IPS-11a (cell line): Measurements from ENCODE around the gene PLEKHO2.

Experiments used
- H3K4me3 ChIP-seq: one replicate; pipeline ENCODE4 v1.5.1; 2013; ENCODE audit warnings: low read depth, low read length, control low read depth

The PLEKHO2 gene

GRCh38 chr15:64891561-64891960, 49.8 kb downstream of the PLEKHO2 start:
- no peak overlapping the region for H3K4me3 ChIP-seq

- no peak overlapping the region for H3K4me3 ChIP-seq
Measured at GRCh38 chr15:64892847-64893403, 51.2 kb downstream of the PLEKHO2 start.

GRCh38 chr15:64893481-64894394, 52.0 kb downstream of the PLEKHO2 start:
- H3K4me3 ChIP-seq, result peak overlapping the region; percentile 36

- H3K4me3 ChIP-seq, result peak overlapping the region; percentile 36
Measured at GRCh38 chr15:64894395-64895056, 52.8 kb downstream of the PLEKHO2 start.

GRCh38 chr15:64895285-64896065, 53.8 kb downstream of the PLEKHO2 start:
- H3K4me3 ChIP-seq, result no peak overlapping the region

GRCh38 chr15:64896371-64897069, 54.8 kb downstream of the PLEKHO2 start:
- H3K4me3 ChIP-seq, result no peak overlapping the region

- H3K4me3 ChIP-seq, result no peak overlapping the region
Measured at GRCh38 chr15:64897345-64897985, 55.8 kb downstream of the PLEKHO2 start.

- H3K4me3 ChIP-seq, result no peak overlapping the region
Measured at GRCh38 chr15:64898406-64898805, 56.7 kb downstream of the PLEKHO2 start.

- H3K4me3 ChIP-seq, result no peak overlapping the region
Measured at GRCh38 chr15:64901141-64901540, 59.4 kb downstream of the PLEKHO2 start.

GRCh38 chr15:64901914-64902313, 60.2 kb downstream of the PLEKHO2 start:
- no peak overlapping the region for H3K4me3 ChIP-seq

GRCh38 chr15:64902863-64903262, 61.1 kb downstream of the PLEKHO2 start:
- no peak overlapping the region for H3K4me3 ChIP-seq

GRCh38 chr15:64903326-64903950, 61.7 kb downstream of the PLEKHO2 start:
- H3K4me3 ChIP-seq, result no peak overlapping the region

GRCh38 chr15:64904189-64904588, 62.5 kb downstream of the PLEKHO2 start:
- no peak overlapping the region for H3K4me3 ChIP-seq

- H3K4me3 ChIP-seq, result peak overlapping the region; percentile 31
Measured at GRCh38 chr15:64905119-64905831, 63.6 kb downstream of the PLEKHO2 start.

GRCh38 chr15:64905941-64906340, 64.2 kb downstream of the PLEKHO2 start:
- no peak overlapping the region for H3K4me3 ChIP-seq

GRCh38 chr15:64906402-64906801, 64.7 kb downstream of the PLEKHO2 start:
- H3K4me3 ChIP-seq, result no peak overlapping the region

- no peak overlapping the region for H3K4me3 ChIP-seq
Measured at GRCh38 chr15:64907991-64908390, 66.3 kb downstream of the PLEKHO2 start.

- H3K4me3 ChIP-seq, result no peak overlapping the region
Measured at GRCh38 chr15:64909546-64909945, 67.8 kb downstream of the PLEKHO2 start.
